T-helper 1 cell (primary cell): ENCODE measurements around the gene TCFL5.
"Not testable (repeated sequence)": the region's sequence is repeated elsewhere in the genome, so short reads cannot be mapped to it uniquely, and the experiment has no call there.

Source experiments
- DNase-seq, 5 donors: peaks; one replicate each; pipeline ENCODE4 v3.0.0-alpha.2; 2012 to 2020

Gene TCFL5

GRCh38 chr20:62879275-62880146 is 17.9 kb upstream of the TCFL5 start:
- no peak for DNase-seq

- DNase-seq: no peak
Measured at GRCh38 chr20:62878244-62879038, 16.8 kb upstream of the TCFL5 start.

- DNase-seq: no peak
Measured at GRCh38 chr20:62876902-62877816, 15.5 kb upstream of the TCFL5 start.

GRCh38 chr20:62876501-62876901 is 14.9 kb upstream of the TCFL5 start:
- DNase-seq: no peak

GRCh38 chr20:62875419-62876361 is 14.1 kb upstream of the TCFL5 start:
- peak in 1 of 5 donors; percentile 42 for DNase-seq

- no peak for DNase-seq
Measured at GRCh38 chr20:62874964-62875344, 13.3 kb upstream of the TCFL5 start.

GRCh38 chr20:62873681-62874031 is 12.0 kb upstream of the TCFL5 start:
- DNase-seq: peak in 1 of 5 donors; percentile 25

GRCh38 chr20:62873280-62873679 is 11.7 kb upstream of the TCFL5 start:
- DNase-seq: no peak

- DNase-seq: no peak
Measured at GRCh38 chr20:62872862-62873261, 11.2 kb upstream of the TCFL5 start.

GRCh38 chr20:62872184-62872847 is 10.7 kb upstream of the TCFL5 start:
- no peak for DNase-seq

- no peak for DNase-seq
Measured at GRCh38 chr20:62864207-62864606, 2.6 kb upstream of the TCFL5 start.

- peak; percentile 25 to 57 (median 42) for DNase-seq
Measured at GRCh38 chr20:62860924-62861691, 514 bp downstream of the TCFL5 start.

GRCh38 chr20:62860391-62860923 is 1.2 kb downstream of the TCFL5 start:
- no peak for DNase-seq

GRCh38 chr20:62859721-62860120 is 1.9 kb downstream of the TCFL5 start:
- no peak for DNase-seq

GRCh38 chr20:62858058-62858830 is 3.4 kb downstream of the TCFL5 start:
- no peak for DNase-seq

- DNase-seq: no peak
Measured at GRCh38 chr20:62856931-62857619, 4.5 kb downstream of the TCFL5 start.

GRCh38 chr20:62855120-62855519 is 6.5 kb downstream of the TCFL5 start:
- no peak for DNase-seq

GRCh38 chr20:62854121-62854520 is 7.5 kb downstream of the TCFL5 start:
- DNase-seq: no peak

GRCh38 chr20:62853304-62853703 is 8.3 kb downstream of the TCFL5 start:
- DNase-seq: not testable (repeated sequence)
